HG02763 (cell line): ENCODE results near the gene C11orf98.
"Not testable (repeated sequence)": the region's sequence is repeated elsewhere in the genome, so short reads cannot be mapped to it uniquely, and the experiment has no call there.

Source experiments
- ATAC-seq: cut with Tn5 transposase; IDR thresholded peaks from one replicate; pipeline ENCODE4 v1.9.1; 2021; ENCODE audit warnings: mild to moderate bottlenecking, moderate library complexity; ENCODE audit not compliant: unreplicated experiment

Gene C11orf98

DNA sequence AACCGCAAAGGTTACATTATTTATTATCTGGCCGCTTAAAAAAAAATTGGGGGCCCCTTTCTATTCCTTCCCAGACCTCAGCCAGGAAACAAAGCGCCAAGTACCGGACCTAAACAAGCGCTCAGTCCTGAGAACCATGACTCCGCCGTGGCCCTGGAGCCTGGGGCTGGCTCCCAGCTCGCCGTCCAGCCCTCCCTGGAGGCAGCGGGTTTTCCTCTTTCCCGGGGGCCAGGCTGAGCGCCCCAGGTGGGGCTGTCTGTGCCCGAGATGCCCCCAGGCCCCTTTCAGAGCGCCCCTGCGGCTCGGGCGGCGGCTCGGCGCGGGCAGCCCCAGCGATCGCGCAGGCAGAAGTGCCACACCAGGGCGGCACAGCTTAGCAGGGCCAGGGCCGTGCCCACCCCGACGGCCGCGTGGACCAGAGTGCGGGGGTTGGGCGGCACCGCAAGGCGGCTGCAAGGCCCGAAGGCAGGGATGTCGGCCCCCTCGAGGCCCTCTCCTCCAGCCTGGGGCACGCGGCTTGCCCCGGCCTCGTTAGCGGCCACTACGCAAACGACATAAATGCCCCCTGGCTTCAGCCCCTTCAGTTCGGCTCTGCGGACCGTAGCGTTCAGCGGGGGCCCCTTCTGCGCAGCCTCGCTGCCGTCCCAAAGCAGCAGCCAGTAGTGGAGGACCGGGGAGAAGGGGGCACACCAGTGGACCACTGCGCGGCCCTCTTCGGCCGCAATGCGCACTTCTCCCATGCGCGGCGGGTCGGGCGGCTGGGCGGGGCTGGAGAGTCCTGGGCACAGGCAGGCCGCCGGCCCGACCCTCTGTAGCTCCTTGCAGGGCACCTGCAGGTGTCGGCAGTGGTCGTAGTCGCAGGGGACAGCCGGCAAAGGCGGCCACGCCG is 22.7 kb upstream of the C11orf98 start:
- ATAC-seq: no peak

DNA sequence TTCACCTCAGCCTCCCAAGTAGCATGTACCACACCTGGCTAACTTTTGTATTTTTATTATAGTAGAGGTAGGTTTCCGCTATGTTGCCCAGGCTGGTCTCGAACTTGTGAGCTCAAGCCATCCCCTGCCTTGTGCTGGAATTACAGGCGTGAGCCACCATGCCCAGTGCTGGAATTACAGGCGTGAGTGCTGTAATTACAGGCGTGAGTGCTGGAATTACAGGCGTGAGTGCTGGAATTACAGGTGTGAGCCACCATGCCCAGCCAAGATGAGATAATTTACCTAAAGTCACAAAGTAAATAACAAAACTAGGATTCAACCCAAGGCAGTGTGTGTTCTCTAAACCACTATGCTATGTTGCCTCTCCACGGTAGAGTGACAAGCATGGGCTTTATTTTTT is 17.5 kb upstream of the C11orf98 start:
- ATAC-seq: no peak

DNA sequence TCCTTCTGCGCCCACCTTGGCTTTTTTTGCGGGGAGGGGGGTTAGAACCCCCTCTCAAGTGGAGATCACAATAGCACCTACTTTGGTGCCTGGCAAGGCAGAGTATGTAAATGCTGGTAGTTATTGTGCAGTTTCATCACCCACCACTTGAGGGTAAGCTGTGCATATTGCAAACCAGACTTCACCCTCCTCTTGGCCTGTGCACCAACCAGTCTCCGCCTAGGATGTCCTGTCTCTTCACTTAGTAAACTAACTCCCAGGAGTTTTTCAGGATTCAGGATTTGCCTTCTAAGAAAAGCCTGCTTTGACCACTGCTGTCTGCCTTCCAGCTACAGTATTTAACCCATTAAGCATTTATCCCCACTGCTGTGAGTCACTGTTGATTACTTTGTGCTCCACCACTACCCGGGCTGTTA is 15.8 kb upstream of the C11orf98 start:
- peak; percentile 42 for ATAC-seq

DNA sequence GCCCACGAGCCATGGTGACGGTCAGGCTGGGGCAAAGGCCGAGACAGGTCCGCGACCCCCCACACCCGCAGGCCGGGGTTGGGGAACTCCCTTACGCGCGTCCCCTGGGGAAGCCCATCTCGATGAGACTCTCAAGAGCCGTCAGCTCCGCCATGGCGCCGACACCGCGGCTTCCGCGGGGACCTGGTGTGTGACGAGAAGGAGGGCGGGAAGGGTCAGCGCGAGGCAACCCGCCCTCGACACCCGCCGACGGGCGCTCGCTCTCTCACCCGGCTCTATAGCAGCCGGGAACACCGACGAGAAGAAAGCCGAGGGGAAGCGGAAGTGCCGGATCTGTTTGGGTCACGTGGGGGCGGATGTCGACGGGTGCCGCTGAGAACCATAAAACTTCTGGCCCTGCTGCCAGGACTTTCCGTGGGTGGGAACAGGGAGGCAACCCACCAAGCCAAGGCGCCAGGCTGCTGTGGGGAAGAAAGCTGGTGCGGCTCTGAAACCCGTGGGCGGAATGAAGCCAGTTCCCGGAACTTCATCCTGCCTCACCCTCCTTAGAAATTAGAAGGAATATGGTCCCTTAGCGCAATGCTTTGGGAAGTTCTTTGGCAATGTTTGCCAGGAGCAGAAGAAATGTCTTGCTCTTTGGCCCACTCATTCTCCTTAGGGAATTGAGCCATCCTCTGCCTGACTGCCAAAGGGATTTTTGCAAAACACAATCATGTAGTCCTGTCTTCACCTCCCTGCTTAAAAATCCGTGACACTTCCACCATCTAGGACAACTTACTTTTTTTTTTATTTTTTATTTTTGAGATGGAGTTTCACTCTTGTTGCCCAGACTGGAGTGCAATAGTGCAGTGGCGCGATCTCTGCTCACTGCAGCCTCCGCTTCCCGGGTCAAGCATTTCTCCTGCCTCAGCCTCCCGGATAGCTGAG is 14.0 kb upstream of the C11orf98 start, which contains the start of gene UBXN1:
Gene UBXN1, minus strand, starts transcription at position 304 of the 927 bp plus-strand sequence. Its CDS starts 150 bp downstream, at position 154.
- ATAC-seq: no peak

DNA sequence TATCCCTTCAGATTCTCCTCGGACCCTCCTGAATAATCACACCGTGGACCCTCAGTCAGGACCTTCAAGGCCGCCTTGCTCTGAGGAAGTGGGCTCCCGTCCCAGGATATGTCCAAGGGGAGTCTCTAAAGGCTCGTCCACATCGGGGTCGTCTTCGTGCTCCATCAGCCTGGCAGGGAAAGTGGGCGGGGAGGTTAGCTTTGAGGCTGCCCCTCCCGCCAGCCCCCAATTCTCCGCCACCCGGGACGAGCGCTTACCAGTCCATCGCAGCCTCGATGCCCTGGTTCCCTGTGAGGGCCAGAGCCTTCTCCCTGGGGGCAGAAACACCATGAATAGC is 13.4 kb upstream of the C11orf98 start:
- ATAC-seq: no peak

DNA sequence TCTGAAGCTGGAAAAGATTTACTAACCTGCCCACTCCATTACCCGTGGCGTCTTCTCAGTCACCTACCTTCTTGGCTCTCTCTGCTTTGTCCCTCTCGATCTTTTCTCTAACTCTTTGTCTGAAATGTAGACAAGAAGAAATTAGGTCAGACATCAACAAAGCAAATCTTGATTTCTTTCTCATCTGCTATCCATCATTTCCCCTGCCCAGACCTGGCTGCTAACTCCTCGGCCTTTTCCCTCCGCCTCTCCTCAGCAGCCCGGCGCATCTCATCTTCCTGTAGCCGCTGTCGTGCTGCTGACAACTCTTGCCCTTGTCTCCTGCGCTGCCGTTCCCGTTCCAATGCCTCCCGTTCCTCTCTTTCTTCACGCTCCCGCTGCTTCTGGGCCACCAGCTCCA is 12.7 kb upstream of the C11orf98 start:
- no peak for ATAC-seq

DNA sequence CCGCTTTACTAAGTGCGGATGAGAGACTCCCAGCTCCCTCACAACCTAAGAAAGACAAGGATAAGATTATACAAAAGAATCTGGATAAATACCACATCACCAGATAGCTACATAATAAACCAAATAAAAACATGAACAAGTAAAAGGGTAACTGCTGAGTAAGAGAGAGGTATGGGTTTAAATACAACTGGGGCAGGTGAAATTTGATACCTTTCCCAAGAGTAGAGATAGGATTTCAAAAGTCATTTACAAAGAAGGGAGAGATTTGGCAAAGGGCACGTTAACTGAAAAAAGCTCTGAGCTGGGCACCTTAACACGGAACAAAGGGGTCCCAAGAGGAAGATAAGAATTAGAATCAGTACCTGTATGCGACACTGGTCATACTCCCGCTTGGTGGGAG is 12.1 kb upstream of the C11orf98 start:
- no peak for ATAC-seq

DNA sequence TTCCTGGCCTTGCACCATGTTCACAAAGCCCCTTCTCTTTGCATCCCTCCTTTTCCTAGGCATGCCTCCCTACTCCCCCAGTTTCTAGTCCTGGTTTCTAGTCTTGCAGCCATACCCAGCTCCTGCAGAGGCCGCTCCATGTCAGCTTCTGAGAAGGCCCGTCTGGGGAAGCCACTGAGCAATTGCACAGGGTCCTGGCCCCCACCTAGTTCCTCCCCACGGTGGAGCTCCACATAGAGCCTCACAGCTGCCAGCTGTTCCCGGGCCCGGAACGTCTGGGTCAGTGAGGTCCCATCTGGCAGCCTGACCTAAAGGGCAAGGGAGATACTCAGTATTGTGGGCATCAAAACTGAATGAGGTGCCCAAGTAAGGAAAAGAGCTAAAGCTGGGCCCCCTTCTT is 11.7 kb upstream of the C11orf98 start:
- no peak for ATAC-seq

DNA sequence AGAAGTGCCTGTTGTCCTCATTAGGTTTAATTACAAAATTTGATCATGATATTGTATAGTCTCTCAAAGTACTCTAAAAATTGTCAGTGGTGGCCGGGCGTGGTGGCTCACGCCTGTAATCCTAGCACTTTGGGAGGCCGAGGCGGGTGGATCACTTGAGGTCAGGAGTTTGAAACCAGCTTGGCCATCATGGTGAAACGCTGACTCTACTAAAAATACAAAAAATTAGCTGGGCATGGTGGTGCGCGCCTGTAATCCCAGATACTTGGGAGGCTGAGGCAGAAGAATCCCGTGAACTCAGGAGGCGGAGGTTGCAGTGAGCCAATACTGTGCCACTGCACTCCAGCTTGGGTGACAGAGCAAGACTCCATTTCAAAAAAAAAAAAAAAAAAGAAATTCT is 10.4 kb upstream of the C11orf98 start:
- not testable (repeated sequence) for ATAC-seq

DNA sequence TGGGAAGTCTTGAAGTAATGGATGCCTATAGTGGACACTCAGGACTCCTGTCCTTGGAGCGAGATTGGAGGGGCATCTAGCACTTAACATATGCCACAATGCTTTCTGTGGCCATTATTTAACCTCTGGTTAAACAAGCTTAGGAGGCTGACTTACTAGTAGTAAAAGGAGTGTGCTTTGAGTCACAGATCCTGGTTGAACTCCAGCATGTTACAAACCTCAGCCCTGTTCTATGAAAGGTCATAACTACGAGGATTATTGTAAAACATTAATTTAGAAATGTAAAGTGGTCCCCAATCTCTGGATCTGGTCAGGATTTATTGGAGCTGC is 8.2 kb upstream of the C11orf98 start:
- no peak for ATAC-seq

DNA sequence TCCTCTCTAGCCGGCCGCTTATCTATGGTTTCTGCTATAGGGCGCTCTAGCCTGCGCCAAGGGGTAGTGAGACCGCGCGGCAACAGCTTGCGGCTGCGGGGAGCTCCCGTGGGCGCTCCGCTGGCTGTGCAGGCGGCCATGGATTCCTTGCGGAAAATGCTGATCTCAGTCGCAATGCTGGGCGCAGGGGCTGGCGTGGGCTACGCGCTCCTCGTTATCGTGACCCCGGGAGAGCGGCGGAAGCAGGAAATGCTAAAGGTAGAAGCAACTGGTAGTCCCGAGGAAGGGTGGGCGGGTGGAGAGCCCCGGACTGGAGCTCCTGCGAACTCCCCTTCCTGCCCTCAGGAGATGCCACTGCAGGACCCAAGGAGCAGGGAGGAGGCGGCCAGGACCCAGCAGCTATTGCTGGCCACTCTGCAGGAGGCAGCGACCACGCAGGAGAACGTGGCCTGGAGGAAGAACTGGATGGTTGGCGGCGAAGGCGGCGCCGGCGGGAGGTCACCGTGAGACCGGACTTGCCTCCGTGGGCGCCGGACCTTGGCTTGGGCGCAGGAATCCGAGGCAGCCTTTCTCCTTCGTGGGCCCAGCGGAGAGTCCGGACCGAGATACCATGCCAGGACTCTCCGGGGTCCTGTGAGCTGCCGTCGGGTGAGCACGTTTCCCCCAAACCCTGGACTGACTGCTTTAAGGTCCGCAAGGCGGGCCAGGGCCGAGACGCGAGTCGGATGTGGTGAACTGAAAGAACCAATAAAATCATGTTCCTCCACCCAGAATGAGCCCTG is 6.8 kb upstream of the C11orf98 start, which contains the start of the genes LBHD1 and UQCC3:
Gene LBHD1, minus strand, starts transcription at position 660 of the 782 bp plus-strand sequence. CDS start 2,236 bp downstream, outside the sequence.
Gene UQCC3, plus strand, starts transcription at position 66 of the 782 bp plus-strand sequence. Its CDS starts 73 bp downstream, at position 139.
- peak; percentile 52 for ATAC-seq

DNA sequence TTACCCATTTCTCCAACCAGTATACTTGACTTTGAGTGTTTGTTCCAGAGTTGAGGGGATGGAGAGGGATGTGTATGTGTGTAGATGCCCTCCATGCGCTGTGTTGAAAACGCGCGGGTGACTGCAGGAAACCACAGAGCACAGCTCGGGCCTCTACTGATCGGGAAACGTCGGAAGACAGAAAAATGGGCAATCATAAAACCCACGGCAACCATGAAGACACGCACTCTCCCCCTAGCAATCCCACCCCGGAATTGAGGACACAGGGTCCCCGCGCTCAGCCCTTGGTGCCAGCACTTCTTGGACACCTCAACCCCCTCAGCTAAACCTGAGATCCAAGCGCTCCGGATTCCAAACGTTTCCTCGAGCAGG is 6.2 kb upstream of the C11orf98 start:
- no peak for ATAC-seq

DNA sequence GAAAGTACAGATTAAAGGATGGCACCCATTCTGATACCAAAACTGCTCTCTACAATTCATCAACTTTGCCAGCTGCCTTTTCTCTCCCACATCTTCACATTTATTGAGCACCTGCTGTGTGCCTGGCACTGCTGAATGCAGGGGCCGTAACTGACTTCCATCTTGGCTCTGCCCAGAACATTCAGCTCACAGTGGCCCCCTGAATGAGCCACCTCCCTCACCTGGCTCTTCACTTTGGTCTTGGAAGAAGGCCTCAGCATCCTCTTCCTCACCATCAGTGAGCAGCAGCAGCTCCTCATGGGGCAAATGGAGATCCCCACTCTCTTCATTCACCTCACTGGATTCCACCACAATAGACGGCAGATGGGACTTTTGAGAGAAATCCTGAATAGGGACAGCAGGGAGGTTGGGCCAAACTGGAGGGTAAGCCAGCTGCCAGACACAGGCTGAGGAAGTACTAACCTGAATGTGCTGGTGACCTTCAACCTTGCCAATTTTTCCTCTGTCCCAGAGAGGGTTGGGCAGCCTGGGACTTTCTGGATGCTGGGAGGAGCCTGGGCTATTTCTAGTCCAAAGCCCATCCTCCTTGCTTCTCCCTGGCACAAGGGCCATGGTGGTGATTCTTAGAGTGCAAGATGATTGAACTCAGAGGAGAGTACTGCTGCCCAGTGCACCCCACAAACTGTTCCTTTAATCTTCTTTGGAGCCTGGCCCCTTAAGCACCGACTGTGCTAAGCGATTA is 4.6 kb upstream of the C11orf98 start:
- no peak for ATAC-seq

DNA sequence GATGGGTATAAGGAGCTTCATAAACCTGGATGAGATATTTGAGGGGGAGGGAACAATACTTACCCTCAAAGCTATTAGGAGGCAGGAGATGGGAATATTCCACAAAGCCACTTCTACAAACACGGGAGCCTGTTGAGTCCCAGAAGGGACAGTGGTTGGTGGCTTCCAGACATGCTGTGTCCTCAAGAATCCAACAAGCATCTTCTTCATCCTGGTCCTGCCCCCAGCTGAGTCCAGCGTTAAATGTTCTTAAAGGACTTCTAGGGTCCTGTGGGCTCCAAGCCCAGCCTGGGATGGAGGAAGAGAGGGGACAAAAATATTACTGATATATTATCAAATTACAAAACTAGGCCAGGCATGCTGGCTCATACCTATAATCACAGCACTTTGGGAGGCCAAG is 2.5 kb upstream of the C11orf98 start:
- no peak for ATAC-seq

DNA sequence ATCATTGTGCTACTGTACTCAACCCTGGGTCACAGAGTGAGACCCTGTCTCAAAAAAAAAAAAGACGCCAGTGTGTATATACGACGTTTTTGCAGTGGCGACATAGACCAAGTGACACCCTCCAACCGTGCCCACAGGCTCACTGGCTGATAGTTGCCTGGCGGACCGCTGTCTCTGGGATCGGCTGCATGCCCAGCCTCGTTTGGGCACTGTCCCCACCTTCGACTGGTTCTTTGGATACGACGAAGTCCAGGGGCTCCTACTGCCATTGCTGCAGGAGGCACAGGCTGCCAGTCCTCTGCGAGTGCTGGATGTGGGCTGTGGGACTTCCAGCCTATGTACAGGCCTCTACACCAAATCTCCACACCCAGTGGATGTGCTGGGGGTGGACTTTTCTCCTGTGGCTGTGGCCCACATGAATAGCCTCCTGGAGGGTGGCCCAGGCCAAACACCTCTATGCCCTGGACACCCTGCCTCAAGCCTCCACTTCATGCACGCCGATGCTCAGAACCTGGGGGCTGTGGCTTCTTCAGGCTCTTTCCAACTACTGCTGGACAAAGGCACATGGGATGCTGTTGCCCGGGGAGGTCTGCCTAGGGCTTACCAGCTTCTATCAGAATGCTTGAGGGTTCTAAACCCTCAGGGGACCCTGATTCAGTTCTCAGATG is 1.4 kb upstream of the C11orf98 start:
- ATAC-seq: no peak

DNA sequence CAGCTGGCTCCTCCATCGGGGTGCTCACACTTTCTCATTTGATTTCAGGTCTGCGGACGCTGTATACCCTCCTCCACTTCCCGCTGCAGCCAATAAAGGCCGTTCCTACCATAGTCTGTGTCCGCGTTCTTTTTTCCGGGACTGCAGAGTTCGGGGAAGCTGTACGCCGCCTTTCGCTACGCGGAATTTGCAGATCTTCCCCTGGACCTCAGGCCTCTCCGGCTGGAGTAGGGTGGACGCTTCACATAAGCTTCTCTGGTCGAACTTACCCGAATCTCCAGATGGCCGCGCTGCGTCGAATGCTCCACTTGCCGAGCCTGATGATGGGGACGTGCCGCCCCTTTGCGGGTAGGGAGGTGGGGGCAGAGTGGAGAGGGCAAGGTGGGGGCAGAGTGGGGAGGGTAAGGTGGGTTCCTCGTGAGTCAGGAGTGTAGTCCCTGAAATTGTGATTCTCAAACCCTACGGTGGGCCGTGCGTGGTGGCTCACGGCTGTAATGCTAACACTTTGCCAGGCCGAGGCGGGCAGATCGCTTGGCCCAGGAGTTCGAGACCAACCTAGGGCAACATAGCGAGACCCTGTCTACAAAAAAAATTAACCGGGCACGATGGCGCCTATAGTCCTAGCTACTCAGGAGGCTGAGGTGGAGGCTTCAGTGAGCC is 719 bp upstream of the C11orf98 start:
- peak; percentile 18 for ATAC-seq

DNA sequence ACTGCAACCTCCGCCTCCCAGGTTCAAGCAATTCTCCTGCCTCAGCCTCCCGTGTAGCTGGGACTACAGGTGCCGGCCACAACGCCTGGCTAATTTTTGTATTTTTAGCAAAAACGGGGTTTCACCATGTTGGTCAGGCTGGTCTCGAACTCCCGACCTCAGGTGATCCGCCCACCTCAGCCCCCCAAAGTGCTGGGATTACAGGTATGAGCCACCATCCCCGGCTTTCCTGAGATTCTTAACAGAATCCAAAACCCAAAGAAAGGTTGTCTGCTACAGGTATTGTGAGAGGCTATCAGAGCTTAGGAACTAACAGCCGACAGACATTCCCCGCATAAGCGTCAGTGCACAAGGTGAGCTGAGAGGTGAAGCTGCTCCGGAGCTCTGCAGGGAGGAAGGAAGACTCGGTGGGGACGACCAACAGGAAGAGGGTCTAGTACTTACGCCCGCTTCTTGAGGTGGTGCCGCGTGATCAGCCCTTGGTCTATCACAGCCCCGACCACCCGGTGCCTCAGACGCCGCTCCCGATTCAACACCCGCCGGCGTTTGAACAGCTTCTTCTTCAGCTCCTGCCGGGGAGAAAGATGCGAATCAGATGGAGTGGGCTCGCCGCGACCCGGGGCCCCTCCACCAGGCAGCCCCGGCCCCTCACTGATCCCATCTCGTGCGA is 470 bp downstream of the C11orf98 start:
- peak; percentile 19 for ATAC-seq

DNA sequence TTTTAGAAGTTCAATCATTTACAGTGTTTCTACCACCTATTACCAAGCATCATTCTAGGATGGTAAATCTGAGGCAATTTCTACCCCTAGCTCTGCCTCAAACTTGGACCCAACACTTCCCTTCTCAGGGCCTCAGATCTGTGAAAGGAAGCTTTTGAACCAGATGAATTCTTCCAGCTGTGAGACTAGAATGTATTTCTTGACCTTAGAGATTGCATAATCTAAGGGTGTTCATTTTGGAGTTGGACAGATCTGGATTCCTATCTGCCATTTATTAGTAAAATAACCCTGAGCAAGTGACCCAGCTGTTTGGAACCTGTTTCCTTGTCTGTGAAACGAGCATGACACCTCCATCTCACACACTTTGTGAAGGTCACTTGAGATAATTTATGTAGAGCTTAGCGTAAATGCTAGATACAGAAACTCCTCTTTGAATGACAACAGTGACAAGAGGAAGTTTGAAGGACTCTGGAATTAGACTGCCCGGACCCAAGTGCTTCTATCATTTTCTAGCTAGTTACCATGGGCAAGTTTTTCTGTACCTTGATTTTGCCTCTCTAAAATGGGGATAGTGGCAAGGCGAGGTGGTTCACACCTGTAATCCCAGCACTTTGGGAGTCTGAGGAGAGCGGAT is 8.1 kb downstream of the C11orf98 start:
- no peak for ATAC-seq
